GM12878 (cell line): ENCODE results near the gene WDR19. TPM values are rescaled to one million over a fixed set of nuclear protein-coding genes. Genes with fewer than 3 reads are reported as not detected.
"Not testable (repeated sequence)": the region's sequence is repeated elsewhere in the genome, so short reads cannot be mapped to it uniquely, and the experiment has no call there.

Experiments used
- ATAC-seq: fragments of 200-7000 bp; cut with Tn5 transposase; 3 replicates; pipeline ENCODE4 v1.9.1; 2020; ENCODE audit warnings: mild to moderate bottlenecking, moderate library complexity
- BruUV-seq: library from RNA; stranded (reverse); fragments of 400-500 nt; replicated peaks from 2 replicates; lab custom pipeline; 2021; lab: Mats Ljungman, UMichigan
- CTCF ChIA-PET: fragments of 300-600 bp; sonication (Branson Sonifier 250); formaldehyde crosslinking; extraction: SDS; loops from one replicate; lab custom pipeline; 2021; ENCODE audit warnings: inconsistent platforms; lab: Yijun Ruan, JAX
- POLR2A ChIA-PET: fragments of 350-600 bp; formaldehyde crosslinking; extraction: SDS; loops from one replicate; lab custom pipeline; 2021; ENCODE audit warnings: inconsistent platforms; lab: Charles Lee
- RAD21 ChIA-PET: fragments of 300-600 bp; sonication (Branson Sonifier 250); formaldehyde crosslinking; loops from one replicate; lab custom pipeline; 2023; ENCODE audit warnings: antibody characterized with exemption; ENCODE audit not compliant: unreplicated experiment; lab: Charles Lee
- SMC1A ChIA-PET: fragments of 300-600 bp; sonication (Branson Sonifier 250); formaldehyde crosslinking; loops from one replicate; lab custom pipeline; 2023; ENCODE audit not compliant: unreplicated experiment, uncharacterized antibody; lab: Charles Lee
- DNase-seq: peaks from one replicate; pipeline ENCODE4 v3.0.0-alpha.2; 2011; ENCODE audit warnings: low read depth, low spot score
- FAIRE-seq: peaks from 3 replicates; lab custom pipeline; 2011; peaks lifted over from hg19 to GRCh38; lab: Jason Lieb, UNC
- H2AFZ ChIP-seq: 2 replicates; pipeline ENCODE4 v1.6.0; 2011; ENCODE audit warnings: low read depth, low read length, control low read depth; ENCODE audit not compliant: control insufficient read depth
- H3K27ac ChIP-seq: 2 replicates; pipeline ENCODE4 v1.5.1; 2011; ENCODE audit warnings: control low read depth; ENCODE audit not compliant: control insufficient read depth, insufficient read depth
- H3K27me3 ChIP-seq, 2 experiments: replicated peaks in 1 of 2; 2 replicates each; pipeline versions ENCODE4 v1.6.0 to v1.6.1; 2011; ENCODE audit warnings: low read length in 1 of 2; ENCODE audit not compliant: control insufficient read depth in 2 of 2, insufficient read depth in 2 of 2
- H3K36me3 ChIP-seq, 2 experiments: 2 replicates each; pipeline ENCODE4 v1.5.1; 2011; ENCODE audit warnings: low read length in 1 of 2; ENCODE audit not compliant: control insufficient read depth in 2 of 2, insufficient read depth in 2 of 2
- H3K4me1 ChIP-seq: 2 replicates; pipeline ENCODE4 v1.6.1; 2011; ENCODE audit warnings: mild to moderate bottlenecking, low read length, moderate library complexity, mixed read lengths; ENCODE audit not compliant: control insufficient read depth, insufficient read depth
- H3K4me2 ChIP-seq: 2 replicates; pipeline ENCODE4 v1.6.0; 2011; ENCODE audit warnings: control low read depth; ENCODE audit not compliant: control insufficient read depth, insufficient read depth
- H3K4me3 ChIP-seq: fragments of 200-600 bp; sonication (generic); 2 replicates; pipeline ENCODE4 v1.5.1; 2016
- H3K79me2 ChIP-seq: 2 replicates; pipeline ENCODE4 v1.6.0; 2011; ENCODE audit warnings: low read length; ENCODE audit not compliant: control insufficient read depth, insufficient read depth
- H3K9ac ChIP-seq: 2 replicates; pipeline ENCODE4 v1.8.0; 2011; ENCODE audit warnings: low read length, control low read depth, mixed read lengths; ENCODE audit not compliant: control insufficient read depth, insufficient read depth
- H3K9me3 ChIP-seq: replicated peaks from 3 replicates; pipeline ENCODE4 v1.5.1; 2011; ENCODE audit warnings: mild to moderate bottlenecking, low read length; ENCODE audit not compliant: control insufficient read depth, insufficient read depth
- H4K20me1 ChIP-seq: 2 replicates; pipeline ENCODE4 v1.6.0; 2011; ENCODE audit not compliant: control insufficient read depth, insufficient read depth
- ASH2L ChIP-seq: fragments of 300-600, 200-600 bp; sonication (generic); IDR thresholded peaks from 2 replicates; pipeline ENCODE4 v1.6.1; 2017; ENCODE audit warnings: low read depth, mild to moderate bottlenecking, borderline replicate concordance
- LARP7 ChIP-seq: fragments of 450-650 bp; IDR thresholded peaks from 2 replicates; pipeline ENCODE4 v1.6.1; 2017; ENCODE audit warnings: mild to moderate bottlenecking
- NFXL1 ChIP-seq: fragments of 450-650 bp; IDR thresholded peaks from 2 replicates; pipeline ENCODE4 v1.6.1; 2017; ENCODE audit warnings: antibody characterized with exemption, mild to moderate bottlenecking, borderline replicate concordance
- SP1 ChIP-seq: IDR thresholded peaks from one replicate; pipeline ENCODE4 v1.6.1; 2011; ENCODE audit warnings: low read depth, low read length
- SREBF2 ChIP-seq: IDR thresholded peaks from 2 replicates; pipeline ENCODE4 v1.6.1; 2012; ENCODE audit warnings: mild to moderate bottlenecking, low read length
- STAT1 ChIP-seq: fragments of 450-650 bp; conservative IDR thresholded peaks from 2 replicates; pipeline ENCODE4 v1.6.1; 2014; ENCODE audit warnings: antibody characterized with exemption, mild to moderate bottlenecking
- STAT3 ChIP-seq: IDR thresholded peaks from 2 replicates; pipeline ENCODE4 v1.6.1; 2011; ENCODE audit warnings: low read depth, low read length, improper control_type of control experiment
- SUPT20H ChIP-seq: IDR thresholded peaks from 2 replicates; pipeline ENCODE4 v1.6.1; 2011; ENCODE audit warnings: low read depth, mild to moderate bottlenecking, low read length, moderate library complexity, borderline replicate concordance; ENCODE audit not compliant: control insufficient read depth
- ZBED1 ChIP-seq: IDR thresholded peaks from 2 replicates; pipeline ENCODE4 v1.6.1; 2016; ENCODE audit warnings: borderline replicate concordance
- WGBS: methylation state at CpG from one replicate; pipeline ENCODE4 v1.1.6; 2016; ENCODE audit warnings: low lambda C conversion rate; ENCODE audit not compliant: insufficient replicate concordance, insufficient coverage; ENCODE audit errors: missing lambda C conversion rate; 5-methylcytosine and 5-hydroxymethylcytosine counted together
- in situ Hi-C: fragments of 300-500 bp; cut with MboI; formaldehyde crosslinking; loops from 9 replicates; pipeline ENCODE4 v1.14.3; 2018; ENCODE audit warnings: mixed read lengths
- intact Hi-C: fragments of 100-400 bp; cut with micrococcal nuclease; formaldehyde crosslinking; loops from one replicate; pipeline ENCODE4 v1.14.2; 2022; ENCODE audit not compliant: unreplicated experiment
- polyA plus RNA-seq, 11 experiments: library from polyadenylated mRNA; depleted of rRNA in 4 of 11; unstranded in 6 of 11; stranded (reverse) in 5 of 11; fragments of >200 nt; fragmentation: Nextera tagmentation in 4 of 11; fragmentation: Illumina TruSeq in 1 of 11; extraction: Ambion mirVana in 4 of 11; extraction: Trizol in 1 of 11; gene quantifications; 1 replicate in 1 of 11; 2 replicates in 10 of 11; pipeline versions ENCODE4 v1.2.1 to v1.2.3, GENCODE V29; 2011 to 2016; ENCODE audit warnings: inconsistent platforms in 2 of 11, missing spikeins in 2 of 11, low read depth in 1 of 11
- total RNA-seq, 4 experiments: library from RNA; depleted of rRNA in 3 of 4; stranded (reverse); fragments of >200 nt in 3 of 4; fragmentation: Illumina TruSeq in 1 of 4; extraction: Trizol in 1 of 4; gene quantifications; 2 replicates each; pipeline versions ENCODE4 v1.2.1 to v1.2.3, GENCODE V29; 2013 to 2021
- TF ChIP-seq, protein P1 (sequence below): IDR thresholded peaks from 2 replicates; pipeline ENCODE4 v1.6.1; 2012; ENCODE audit warnings: low read length, inconsistent platforms
- TF ChIP-seq, protein P2 (sequence below): IDR thresholded peaks from 2 replicates; pipeline ENCODE4 v1.6.1; 2011; ENCODE audit warnings: low read depth, low read length, improper control_type of control experiment, borderline replicate concordance

WDR19 gene
- total and polyA plus RNA-seq, 10 of the 15 experiments (the other 5 are each of a cell fraction or from before 2014, with no cell fraction given) = 3.5 to 15.4 (median 7.3) TPM

DNA sequence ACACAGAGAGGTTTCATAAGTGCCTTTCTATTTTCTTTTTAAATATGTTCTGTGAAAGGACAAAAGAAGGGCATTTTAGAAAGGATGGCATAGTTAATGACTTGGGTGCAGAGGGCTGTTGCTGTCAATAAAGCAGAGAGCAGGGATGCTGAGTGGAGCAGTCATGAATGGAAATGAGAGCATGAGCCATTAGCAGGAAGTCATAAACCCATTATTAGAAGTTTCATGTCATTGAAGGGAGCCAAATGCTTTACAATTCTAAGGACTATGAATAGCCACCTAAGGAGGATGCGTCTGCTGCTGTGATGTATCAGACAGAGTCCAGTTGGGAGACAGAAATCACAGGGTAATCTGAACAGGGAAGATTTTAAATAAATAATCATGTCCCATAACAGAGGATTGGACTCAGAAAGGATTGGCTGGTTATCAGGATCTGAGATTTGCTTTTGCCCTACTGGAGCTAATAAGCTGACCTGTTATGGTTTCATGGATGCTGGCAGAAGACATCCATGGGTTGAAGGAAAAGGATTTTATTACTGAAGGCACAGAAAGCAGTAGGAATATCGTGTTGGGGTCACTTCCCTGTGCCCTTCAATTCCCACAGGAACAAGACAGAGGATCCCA lies 47.5 kb upstream of the WDR19 start:
- Histone ChIP-seq H3K4me2 (peak overlapping the region; percentile 68), H3K9me3 (no peaks in the 10 kb centered on the region), H3K9ac (no peak overlapping the region), H3K79me2 (no peaks in the 10 kb centered on the region), H3K36me3 (no peaks in the 10 kb centered on the region), H3K4me3 (no peak overlapping the region), H3K27ac (peak overlapping the region; percentile 27; the same call in 1 of the 2 replicates), H3K27me3 (no peaks in the 10 kb centered on the region), H4K20me1 (no peaks in the 10 kb centered on the region), H3K4me1 (peaks cover 6% of the 10 kb centered on the region), H2AFZ (peak overlapping the region; percentile 37)
- ChIA-PET CTCF (interaction anchor here (0.6 to 7.4 kb wide), 62 partner anchors 8 to 956 kb away, joined by 3 to 295 read pairs (median 4); partner anchors contain the start of genes TLR1, TLR10, TMEM156 and WDR19), SMC1A (interaction anchor here (0.6 to 5.9 kb wide), 30 partner anchors 9 to 375 kb away, joined by 3 to 193 read pairs (median 6); partner anchors contain the start of gene TLR10), RAD21 (interaction anchor here (0.6 to 6.0 kb wide), 26 partner anchors 12 to 955 kb away, joined by 3 to 214 read pairs (median 4); no protein-coding TSS in a partner anchor), POLR2A (interaction anchor here (0.5 to 3.8 kb wide), 4 partner anchors 47 to 375 kb away, joined by 3 to 22 read pairs (median 3); partner anchors contain the start of gene WDR19)
- DNase-seq = no peak
- intact Hi-C loops (loop anchor here (1.0 to 10.0 kb wide), 5 partner anchors 90 to 375 kb away; no protein-coding TSS in a partner anchor), in situ Hi-C loops (loop anchor here (5.0 kb wide), 2 partner anchors 232 to 377 kb away; no protein-coding TSS in a partner anchor)
- peak; percentile 70 for ATAC-seq
- TF ChIP-seq STAT3 = no peak
- TF ChIP-seq LARP7 = no peak
- TF ChIP-seq SP1 = no peak
- no peak for TF ChIP-seq NFXL1
- TF ChIP-seq, protein P1, sequence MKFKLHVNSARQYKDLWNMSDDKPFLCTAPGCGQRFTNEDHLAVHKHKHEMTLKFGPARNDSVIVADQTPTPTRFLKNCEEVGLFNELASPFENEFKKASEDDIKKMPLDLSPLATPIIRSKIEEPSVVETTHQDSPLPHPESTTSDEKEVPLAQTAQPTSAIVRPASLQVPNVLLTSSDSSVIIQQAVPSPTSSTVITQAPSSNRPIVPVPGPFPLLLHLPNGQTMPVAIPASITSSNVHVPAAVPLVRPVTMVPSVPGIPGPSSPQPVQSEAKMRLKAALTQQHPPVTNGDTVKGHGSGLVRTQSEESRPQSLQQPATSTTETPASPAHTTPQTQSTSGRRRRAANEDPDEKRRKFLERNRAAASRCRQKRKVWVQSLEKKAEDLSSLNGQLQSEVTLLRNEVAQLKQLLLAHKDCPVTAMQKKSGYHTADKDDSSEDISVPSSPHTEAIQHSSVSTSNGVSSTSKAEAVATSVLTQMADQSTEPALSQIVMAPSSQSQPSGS = no peak
- TF ChIP-seq STAT1 = no peak
- TF ChIP-seq ZBED1 = no peak
- no peak for TF ChIP-seq SUPT20H
- TF ChIP-seq, protein P2, sequence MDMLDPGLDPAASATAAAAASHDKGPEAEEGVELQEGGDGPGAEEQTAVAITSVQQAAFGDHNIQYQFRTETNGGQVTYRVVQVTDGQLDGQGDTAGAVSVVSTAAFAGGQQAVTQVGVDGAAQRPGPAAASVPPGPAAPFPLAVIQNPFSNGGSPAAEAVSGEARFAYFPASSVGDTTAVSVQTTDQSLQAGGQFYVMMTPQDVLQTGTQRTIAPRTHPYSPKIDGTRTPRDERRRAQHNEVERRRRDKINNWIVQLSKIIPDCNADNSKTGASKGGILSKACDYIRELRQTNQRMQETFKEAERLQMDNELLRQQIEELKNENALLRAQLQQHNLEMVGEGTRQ = no peak
- TF ChIP-seq SREBF2 = no peak
- no peak for TF ChIP-seq ASH2L
- no TSS peak for BruUV-seq
- 25% methylated on average over 2 of the region's 2 CpGs for WGBS
- peak; percentile 75 for FAIRE-seq

DNA sequence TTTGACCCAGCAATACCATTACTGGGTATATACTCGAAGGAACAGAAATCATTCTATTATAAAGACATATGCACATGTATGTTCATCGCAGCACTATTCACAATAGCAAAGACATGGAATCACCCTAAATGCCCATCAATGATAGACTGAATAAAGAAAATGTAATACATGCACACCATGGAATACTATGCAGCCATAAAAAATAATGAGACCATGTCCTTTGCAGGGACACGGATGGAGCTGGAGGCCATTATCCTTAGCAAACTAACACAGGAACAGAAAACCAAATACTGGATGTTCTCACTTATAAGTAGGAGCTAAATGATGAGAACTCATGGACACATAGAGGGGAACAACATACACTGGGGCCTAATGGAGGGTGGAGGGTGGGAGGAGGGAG lies 44.1 kb upstream of the WDR19 start:
- H3K36me3 ChIP-seq, H2AFZ ChIP-seq, FAIRE-seq, DNase-seq, H3K4me3 ChIP-seq, H4K20me1 ChIP-seq, H3K79me2 ChIP-seq, H3K9me3 ChIP-seq, H3K9ac ChIP-seq, H3K4me2 ChIP-seq, ATAC-seq, H3K27me3 ChIP-seq, H3K27ac ChIP-seq, BruUV-seq, H3K4me1 ChIP-seq: not testable (repeated sequence)
- RAD21 ChIA-PET = interaction anchor here (0.7 to 2.4 kb wide), 2 partner anchors 235 to 248 kb away, joined by 3 to 14 read pairs; no protein-coding TSS in a partner anchor
- intact Hi-C loops (loop anchor here (5.0 to 10.0 kb wide), 2 partner anchors 146 to 297 kb away; no protein-coding TSS in a partner anchor), in situ Hi-C loops (loop anchor here (5.0 kb wide), 2 partner anchors 236 to 381 kb away; no protein-coding TSS in a partner anchor)
- POLR2A ChIA-PET = interaction anchor here (0.8 kb wide), 1 partner anchor 237 kb away, joined by 4 read pairs; no protein-coding TSS in a partner anchor
- CTCF ChIA-PET = interaction anchor here (1.1 to 3.2 kb wide), 5 partner anchors 234 to 379 kb away, joined by 3 to 10 read pairs (median 6); no protein-coding TSS in a partner anchor
- 63% methylated on average over 3 of the region's 3 CpGs for WGBS
- SMC1A ChIA-PET = interaction anchor here (1.1 to 2.4 kb wide), 5 partner anchors 81 to 278 kb away, joined by 3 to 15 read pairs (median 3); no protein-coding TSS in a partner anchor
